Heart left ventricle (tissue), 13 donors: Measurements from ENCODE around the gene GRM8.

Experiments
- CTCF ChIP-seq, 12 donors: fragments of 200-600 bp; sonication (generic) in 4 of 12; IDR thresholded peaks; one replicate each; pipeline versions ENCODE4 v1.5.0 to v1.8.0; 2018 to 2022; ENCODE audit warnings: antibody characterized with exemption in 12 of 12, mild to moderate bottlenecking in 5 of 12
- POLR2A ChIP-seq, 2 donors: fragments of 450-650 bp; IDR thresholded peaks; one replicate each; pipeline ENCODE4 v1.6.1; 2017; ENCODE audit warnings: antibody characterized with exemption in 2 of 2, mild to moderate bottlenecking in 2 of 2, moderate library complexity in 2 of 2
- donor health status: ischemic (EF 13 %, LVEDD 7.1; RV severe dilation, severe dysfunction).
- donor health status: DM: no; HTN: yes; CAD: no.
- donor health status: DM: no; HTN: no; CAD: no.
- donor health status: ischemic (EF 25% LVEDD 6.9; RV normal size, moderate dysfunction).
- donor health status: ischemic (EF 25% LVEDD 5.7; RV mildly dilated, moderate dysfunction).
- donor health status: ischemic (EF 35%, LVEDD 5.7; RV mildly dilated, moderate dysfunction).
- donor health status: nonischemic (EF 11% LVEDD 7.7; RV severe dilation, severe dysfunction).
- donor health status: DM: yes; HTN: yes; CAD: no.
- donor health status: PGD.
- donor health status: ischemic (EF 29% LVEDD 5.4; RV normal size, mild dysfunction).
- donor health status: nonischemic (EF 23%, LVEDD 6.1; RV moderate dilation, normal function).

- TF ChIP-seq CTCF (IDR thresholded peaks at IDR 0.05): no peak
- TF ChIP-seq POLR2A (IDR thresholded peaks at IDR 0.05): no peak
Observed at GRCh38 chr7:126690848-126691751, 561.6 kb downstream of the GRM8 start.
